ENCODE data around the gene SLC22A8. TPM values are rescaled to one million over a fixed set of nuclear protein-coding genes. Genes with fewer than 3 reads are reported as not detected.

Gene SLC22A8
- total RNA-seq, 1 experiment from 2014 or later: not detected

- Histone ChIP-seq H3K36me3 (ENCODE audit: insufficient read depth, low read length, poor library complexity, severe bottlenecking) (no peaks in the 10 kb centered on the region), H3K27me3 (replicated peaks; ENCODE audit: insufficient read depth, low read depth, low read length, poor library complexity) (no peaks in the 10 kb centered on the region), H3K4me3 (ENCODE audit: low read depth, low read length, poor library complexity, severe bottlenecking) (no peak overlapping the region), H3K4me1 (ENCODE audit: insufficient read depth, low read length, poor library complexity, severe bottlenecking) (peaks cover 10% of the 10 kb centered on the region), H3K27ac (ENCODE audit: low read depth, low read length, poor library complexity, severe bottlenecking) (no peak overlapping the region), H3K9me3 (ENCODE audit: low read depth, low read length, poor library complexity, severe bottlenecking) (no peaks in the 10 kb centered on the region)
- TF ChIP-seq CTCF (conservative IDR thresholded peaks at IDR 0.05; ENCODE audit: low read depth, low read length): no peak
- TF ChIP-seq EZH2 (IDR thresholded peaks at IDR 0.05; ENCODE audit: borderline replicate concordance, low read depth, low read length, poor library complexity, severe bottlenecking): no peak
- POLR2A ChIA-PET (ENCODE audit: low non-redundant PET): no interaction called here
- intact Hi-C loops (cut with micrococcal nuclease; ENCODE audit: unreplicated experiment): no loop called here
- BruUV-seq (replicated peaks): no TSS peak
- CTCF ChIA-PET: interaction anchor here (0.6 to 2.6 kb wide), 7 partner anchors 17 to 687 kb away, joined by 3 to 49 read pairs (median 4); no protein-coding TSS in a partner anchor
- DNase-seq (ENCODE audit: low spot score): peak; percentile 39
These were observed 39.5 kb downstream of the SLC22A8 start for GRCh38 chr11:62976109-62976508.

- Histone ChIP-seq H3K9me3 (ENCODE audit: low read depth, low read length, poor library complexity, severe bottlenecking) (no peaks in the 10 kb centered on the region), H3K36me3 (ENCODE audit: insufficient read depth, low read length, poor library complexity, severe bottlenecking) (no peaks in the 10 kb centered on the region), H3K4me1 (ENCODE audit: insufficient read depth, low read length, poor library complexity, severe bottlenecking) (peaks cover 10% of the 10 kb centered on the region), H3K4me3 (ENCODE audit: low read depth, low read length, poor library complexity, severe bottlenecking) (no peak overlapping the region), H3K27me3 (replicated peaks; ENCODE audit: insufficient read depth, low read depth, low read length, poor library complexity) (peaks cover 6% of the 10 kb centered on the region), H3K27ac (ENCODE audit: low read depth, low read length, poor library complexity, severe bottlenecking) (no peak overlapping the region)
- peak; percentile 89 for DNase-seq (ENCODE audit: low spot score)
- TF ChIP-seq CTCF (conservative IDR thresholded peaks at IDR 0.05; ENCODE audit: low read depth, low read length) (peak; percentile 83), EZH2 (IDR thresholded peaks at IDR 0.05; ENCODE audit: borderline replicate concordance, low read depth, low read length, poor library complexity, severe bottlenecking) (no peak)
- ChIA-PET POLR2A (ENCODE audit: low non-redundant PET) (no interaction called here), CTCF (interaction anchor here (0.6 to 2.6 kb wide), 12 partner anchors 16 to 301 kb away, joined by 3 to 49 read pairs (median 4); no protein-coding TSS in a partner anchor)
- intact Hi-C loops (cut with micrococcal nuclease; ENCODE audit: unreplicated experiment): loop anchor here (1.0 kb wide), 1 partner anchor 66 kb away; no protein-coding TSS in a partner anchor
- BruUV-seq (replicated peaks): no TSS peak
These were observed 40.7 kb downstream of the SLC22A8 start for GRCh38 chr11:62974848-62975522.

GRCh38 chr11:62965574-62965973 is 50.1 kb downstream of the SLC22A8 start:
- Histone ChIP-seq H3K27me3 (replicated peaks; ENCODE audit: insufficient read depth, low read depth, low read length, poor library complexity) (peaks cover 9% of the 10 kb centered on the region), H3K4me3 (ENCODE audit: low read depth, low read length, poor library complexity, severe bottlenecking) (no peak overlapping the region), H3K27ac (ENCODE audit: low read depth, low read length, poor library complexity, severe bottlenecking) (no peak overlapping the region), H3K4me1 (ENCODE audit: insufficient read depth, low read length, poor library complexity, severe bottlenecking) (no peaks in the 10 kb centered on the region), H3K36me3 (ENCODE audit: insufficient read depth, low read length, poor library complexity, severe bottlenecking) (no peaks in the 10 kb centered on the region), H3K9me3 (ENCODE audit: low read depth, low read length, poor library complexity, severe bottlenecking) (no peaks in the 10 kb centered on the region)
- intact Hi-C loops (cut with micrococcal nuclease; ENCODE audit: unreplicated experiment): no loop called here
- DNase-seq (ENCODE audit: low spot score): no peak
- POLR2A ChIA-PET (ENCODE audit: low non-redundant PET): no interaction called here
- no TSS peak for BruUV-seq (replicated peaks)
- no peak for TF ChIP-seq CTCF (conservative IDR thresholded peaks at IDR 0.05; ENCODE audit: low read depth, low read length)
- CTCF ChIA-PET: no interaction called here

Measured in A673 (cell line).